Neural cell (in vitro differentiated cells): Measurements from ENCODE around the gene HEATR5A. TPM values are rescaled to one million over a fixed set of nuclear protein-coding genes. Genes with fewer than 3 reads are reported as not detected.

ENCODE experiments used
- H2AFZ ChIP-seq: fragments of 200-600, 300-800 bp; sonication (generic), shearing (Covaris generic); 2 replicates; pipeline ENCODE4 v1.6.0; 2014; ENCODE audit warnings: low read depth, mild to moderate bottlenecking, antibody characterized with exemption, low read length, moderate library complexity
- H3F3A ChIP-seq: fragments of 200-600 bp; shearing (Covaris generic); 2 replicates; pipeline ENCODE4 v1.6.1; 2016; ENCODE audit warnings: mild to moderate bottlenecking, moderate library complexity, mixed read lengths, antibody characterized with exemption, low read length; ENCODE audit not compliant: insufficient read depth, poor library complexity, severe bottlenecking
- H3K27ac ChIP-seq: fragments of 200-600, 300-800 bp; sonication (generic), shearing (Covaris generic); 2 replicates; pipeline ENCODE4 v1.5.1; 2014; ENCODE audit warnings: mild to moderate bottlenecking, low read length, moderate library complexity
- H3K27me3 ChIP-seq: fragments of 300-800, 200-600 bp; sonication (generic), shearing (Covaris generic); 2 replicates; pipeline ENCODE4 v1.6.0; 2014; ENCODE audit warnings: mild to moderate bottlenecking, low read depth, low read length, moderate library complexity; ENCODE audit not compliant: insufficient read depth
- H3K36me3 ChIP-seq: fragments of 300-800, 200-600 bp; sonication (generic), shearing (Covaris generic); 2 replicates; pipeline ENCODE4 v1.5.1; 2014; ENCODE audit warnings: mild to moderate bottlenecking, antibody characterized with exemption, low read length, moderate library complexity; ENCODE audit not compliant: insufficient read depth
- H3K4me2 ChIP-seq: fragments of 300-800, 200-600 bp; sonication (generic), shearing (Covaris generic); 2 replicates; pipeline ENCODE4 v1.6.0; 2014; ENCODE audit warnings: mild to moderate bottlenecking, low read length
- H3K4me3 ChIP-seq: fragments of 300-800, 200-600 bp; sonication (generic), shearing (Covaris generic); 2 replicates; pipeline ENCODE4 v1.5.1; 2014; ENCODE audit warnings: mild to moderate bottlenecking, low read length, moderate library complexity
- H3K79me2 ChIP-seq: fragments of 200-600 bp; shearing (Covaris generic); replicated peaks from 2 replicates; pipeline ENCODE4 v1.6.0; 2014; ENCODE audit warnings: mild to moderate bottlenecking, low read length, moderate library complexity; ENCODE audit not compliant: insufficient read depth
- H3K9ac ChIP-seq: fragments of 300-800, 200-600 bp; sonication (generic), shearing (Covaris generic); 2 replicates; pipeline ENCODE4 v1.6.1; 2016; ENCODE audit warnings: mild to moderate bottlenecking, low read length, mixed read lengths
- H3K9me2 ChIP-seq: fragments of 200-600 bp; shearing (Covaris generic); 2 replicates; pipeline ENCODE4 v1.6.1; 2016; ENCODE audit warnings: mild to moderate bottlenecking, low read length, mixed read lengths; ENCODE audit not compliant: insufficient read depth
- H3K9me3 ChIP-seq: fragments of 200-600, 300-800 bp; sonication (generic), shearing (Covaris generic); 2 replicates; pipeline ENCODE4 v1.6.1; 2016; ENCODE audit warnings: mild to moderate bottlenecking, mixed run types, low read length, moderate library complexity, mixed read lengths
- H4K20me1 ChIP-seq: fragments of 200-600 bp; shearing (Covaris generic); 2 replicates; pipeline ENCODE4 v1.6.1; 2016; ENCODE audit warnings: mild to moderate bottlenecking, mixed run types; ENCODE audit not compliant: insufficient read depth
- CTCF ChIP-seq: fragments of 450-650 bp; IDR thresholded peaks from 2 replicates; pipeline ENCODE4 v1.5.1; 2014; ENCODE audit warnings: antibody characterized with exemption, mild to moderate bottlenecking, moderate library complexity; ENCODE audit not compliant: poor library complexity, severe bottlenecking
- EP300 ChIP-seq: fragments of 450-650 bp; conservative IDR thresholded peaks from 2 replicates; pipeline ENCODE4 v1.6.1; 2014; ENCODE audit warnings: antibody characterized with exemption, mild to moderate bottlenecking, moderate library complexity; ENCODE audit not compliant: poor library complexity, severe bottlenecking
- EZH2 ChIP-seq: fragments of 200-600, 300-800 bp; shearing (Covaris generic), sonication (generic); IDR thresholded peaks from 2 replicates; pipeline ENCODE4 v1.6.1; 2014; ENCODE audit warnings: antibody characterized with exemption, low read length, borderline replicate concordance, mild to moderate bottlenecking; ENCODE audit not compliant: insufficient read depth, poor library complexity, severe bottlenecking
- MXI1 ChIP-seq: fragments of 450-650 bp; conservative IDR thresholded peaks from 2 replicates; pipeline ENCODE4 v1.6.1; 2014; ENCODE audit warnings: antibody characterized with exemption, mild to moderate bottlenecking; ENCODE audit not compliant: poor library complexity, severe bottlenecking
- POLR2AphosphoS5 ChIP-seq: IDR thresholded peaks from 2 replicates; pipeline ENCODE4 v1.6.1; 2012
- RAD21 ChIP-seq: fragments of 450-650 bp; conservative IDR thresholded peaks from 2 replicates; pipeline ENCODE4 v1.6.1; 2014; ENCODE audit warnings: antibody characterized with exemption, mild to moderate bottlenecking, moderate library complexity
- SMC3 ChIP-seq: fragments of 450-650 bp; conservative IDR thresholded peaks from 2 replicates; pipeline ENCODE4 v1.6.1; 2014; ENCODE audit warnings: antibody characterized with exemption, mild to moderate bottlenecking, moderate library complexity; ENCODE audit not compliant: poor library complexity
- TAF1 ChIP-seq: IDR thresholded peaks from 2 replicates; pipeline ENCODE4 v1.6.1; 2012; ENCODE audit warnings: low read depth
- polyA plus RNA-seq: library from polyadenylated mRNA; depleted of rRNA; stranded (reverse); fragments of >200 nt; gene quantifications from 2 replicates; pipeline ENCODE4 v1.2.3, GENCODE V29; 2014
- TF ChIP-seq, protein P1 (sequence below): IDR thresholded peaks from 2 replicates; pipeline ENCODE4 v1.6.1; 2012; ENCODE audit warnings: borderline replicate concordance

HEATR5A gene
- polyA plus RNA-seq, 1 donor from 2014 or later = 5.2 TPM

DNA sequence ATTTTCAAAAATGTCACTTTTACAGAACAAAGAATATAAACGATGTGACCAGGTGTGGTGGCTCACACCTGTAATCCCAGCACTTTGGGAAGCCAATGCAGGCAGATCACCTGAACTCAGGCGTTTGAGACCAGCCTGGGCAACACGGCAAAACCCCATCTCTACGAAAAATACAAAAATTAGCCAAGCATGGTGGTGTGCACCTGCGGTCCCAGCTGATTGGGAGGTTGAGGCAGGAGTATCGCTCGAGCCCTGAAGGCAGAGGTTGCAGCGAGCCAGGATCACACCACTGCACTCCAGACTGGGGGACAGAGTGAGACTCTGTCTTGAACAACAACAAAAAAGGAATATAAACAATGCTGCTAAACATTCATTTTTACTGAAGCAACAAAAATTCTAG lies 15.2 kb downstream of the HEATR5A start:
- H3K79me2 ChIP-seq = no peaks in the 10 kb centered on the region
- no peaks in the 10 kb centered on the region for H3K27me3 ChIP-seq

GRCh38 chr14:31403707-31404106 lies 16.6 kb downstream of the HEATR5A start:
- H3K79me2 ChIP-seq = no peaks in the 10 kb centered on the region
- no peak for TF ChIP-seq RAD21
- no peak for TF ChIP-seq EZH2
- no peak for TF ChIP-seq SMC3
- TF ChIP-seq, protein P1, sequence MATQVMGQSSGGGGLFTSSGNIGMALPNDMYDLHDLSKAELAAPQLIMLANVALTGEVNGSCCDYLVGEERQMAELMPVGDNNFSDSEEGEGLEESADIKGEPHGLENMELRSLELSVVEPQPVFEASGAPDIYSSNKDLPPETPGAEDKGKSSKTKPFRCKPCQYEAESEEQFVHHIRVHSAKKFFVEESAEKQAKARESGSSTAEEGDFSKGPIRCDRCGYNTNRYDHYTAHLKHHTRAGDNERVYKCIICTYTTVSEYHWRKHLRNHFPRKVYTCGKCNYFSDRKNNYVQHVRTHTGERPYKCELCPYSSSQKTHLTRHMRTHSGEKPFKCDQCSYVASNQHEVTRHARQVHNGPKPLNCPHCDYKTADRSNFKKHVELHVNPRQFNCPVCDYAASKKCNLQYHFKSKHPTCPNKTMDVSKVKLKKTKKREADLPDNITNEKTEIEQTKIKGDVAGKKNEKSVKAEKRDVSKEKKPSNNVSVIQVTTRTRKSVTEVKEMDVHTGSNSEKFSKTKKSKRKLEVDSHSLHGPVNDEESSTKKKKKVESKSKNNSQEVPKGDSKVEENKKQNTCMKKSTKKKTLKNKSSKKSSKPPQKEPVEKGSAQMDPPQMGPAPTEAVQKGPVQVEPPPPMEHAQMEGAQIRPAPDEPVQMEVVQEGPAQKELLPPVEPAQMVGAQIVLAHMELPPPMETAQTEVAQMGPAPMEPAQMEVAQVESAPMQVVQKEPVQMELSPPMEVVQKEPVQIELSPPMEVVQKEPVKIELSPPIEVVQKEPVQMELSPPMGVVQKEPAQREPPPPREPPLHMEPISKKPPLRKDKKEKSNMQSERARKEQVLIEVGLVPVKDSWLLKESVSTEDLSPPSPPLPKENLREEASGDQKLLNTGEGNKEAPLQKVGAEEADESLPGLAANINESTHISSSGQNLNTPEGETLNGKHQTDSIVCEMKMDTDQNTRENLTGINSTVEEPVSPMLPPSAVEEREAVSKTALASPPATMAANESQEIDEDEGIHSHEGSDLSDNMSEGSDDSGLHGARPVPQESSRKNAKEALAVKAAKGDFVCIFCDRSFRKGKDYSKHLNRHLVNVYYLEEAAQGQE = no peak
- no peak for TF ChIP-seq POLR2AphosphoS5
- TF ChIP-seq MXI1 = no peak
- TF ChIP-seq EP300 = no peak
- TF ChIP-seq TAF1 = no peak
- no peak for TF ChIP-seq CTCF
- no peaks in the 10 kb centered on the region for H3K27me3 ChIP-seq
- H3K9me2 ChIP-seq = no peaks in the 10 kb centered on the region
- no peak overlapping the region for H3K4me3 ChIP-seq
- H3F3A ChIP-seq = no peaks in the 10 kb centered on the region
- H4K20me1 ChIP-seq = no peaks in the 10 kb centered on the region
- H3K9ac ChIP-seq = no peak overlapping the region
- H2AFZ ChIP-seq = no peak overlapping the region
- no peak overlapping the region for H3K4me2 ChIP-seq
- H3K9me3 ChIP-seq = no peaks in the 10 kb centered on the region
- H3K27ac ChIP-seq = no peak overlapping the region
- H3K36me3 ChIP-seq = no peaks in the 10 kb centered on the region

More for the DNA sequence above, 15.2 kb downstream of the HEATR5A start:
- no peak overlapping the region for H2AFZ ChIP-seq
- H3K9me2 ChIP-seq = no peaks in the 10 kb centered on the region
- no peak overlapping the region for H3K4me2 ChIP-seq
- no peak for TF ChIP-seq POLR2AphosphoS5
- no peak for TF ChIP-seq EZH2
- no peak for TF ChIP-seq SMC3
- no peak for TF ChIP-seq CTCF
- no peak for TF ChIP-seq TAF1
- TF ChIP-seq, protein P1 = no peak
- no peak for TF ChIP-seq RAD21
- TF ChIP-seq EP300 = no peak
- TF ChIP-seq MXI1 = no peak
- no peaks in the 10 kb centered on the region for H3K36me3 ChIP-seq
- no peak overlapping the region for H3K9ac ChIP-seq
- H3K27ac ChIP-seq = no peak overlapping the region
- no peaks in the 10 kb centered on the region for H3F3A ChIP-seq
- no peaks in the 10 kb centered on the region for H4K20me1 ChIP-seq
- no peaks in the 10 kb centered on the region for H3K9me3 ChIP-seq
- H3K4me3 ChIP-seq = no peak overlapping the region
